Adrenal gland (tissue), 12 donors: ENCODE data around the gene UGT2A3. TPM values are rescaled to one million over a fixed set of nuclear protein-coding genes. Genes with fewer than 3 reads are reported as not detected.

Experiments
- DNase-seq, 7 donors: peaks; one replicate each; pipeline ENCODE4 v3.0.0-alpha.2; 2019 to 2020
- H3K27ac ChIP-seq, 5 donors: fragments of 200-600 bp; sonication (generic) in 4 of 5; 1 replicate in 3 of 5; 2 replicates in 2 of 5; pipeline versions ENCODE4 v1.5.1 to v1.8.0; 2016 to 2020; ENCODE audit warnings: mild to moderate bottlenecking in 1 of 5
- H3K27me3 ChIP-seq: fragments of 200-600 bp; 2 replicates; pipeline ENCODE4 v1.8.0; 2021
- H3K36me3 ChIP-seq, 2 donors: fragments of 200-600 bp; replicated peaks in 1 of 2; 1 replicate in 1 of 2; 2 replicates in 1 of 2; pipeline versions ENCODE4 v1.5.1 to v1.8.0; 2018 to 2022
- H3K4me1 ChIP-seq, 2 donors: fragments of 200-600 bp; replicated peaks in 1 of 2; 1 replicate in 1 of 2; 2 replicates in 1 of 2; pipeline versions ENCODE4 v1.5.1 to v1.8.0; 2018 to 2021
- H3K4me3 ChIP-seq, 4 donors: fragments of 200-600 bp; sonication (generic) in 3 of 4; one replicate each; pipeline ENCODE4 v1.5.1; 2016 to 2018
- H3K9me3 ChIP-seq, 3 donors: fragments of 200-600 bp; sonication (generic) in 1 of 3; replicated peaks in 1 of 3; 1 replicate in 2 of 3; 2 replicates in 1 of 3; pipeline versions ENCODE4 v1.5.1 to v1.8.0; 2016 to 2021
- CTCF ChIP-seq, 6 experiments: fragments of 450-650 bp in 4 of 6; fragments of 200-600 bp in 2 of 6; sonication (generic) in 1 of 6; IDR thresholded peaks; 1 replicate in 5 of 6; 2 replicates in 1 of 6; pipeline versions ENCODE4 v1.5.1 to v1.8.0; 2016 to 2021; ENCODE audit warnings: antibody characterized with exemption in 6 of 6, mild to moderate bottlenecking in 2 of 6, moderate library complexity in 1 of 6
- POLR2A ChIP-seq, 2 donors: fragments of 450-650 bp; IDR thresholded peaks; one replicate each; pipeline ENCODE4 v1.6.1; 2017; ENCODE audit warnings: antibody characterized with exemption in 2 of 2, mild to moderate bottlenecking in 2 of 2, moderate library complexity in 1 of 2
- WGBS, 4 donors: extraction: QIAGEN DNeasy Blood & Tissue Kit in 2 of 4; methylation state at CpG; one replicate each; pipeline versions ENCODE4 v1.1.5 to v1.1.7; 2013 to 2017; 5-methylcytosine and 5-hydroxymethylcytosine counted together
- intact Hi-C, 2 donors: fragments of 100-400 bp; cut with DNase I; formaldehyde crosslinking; loops; one replicate each; pipeline versions ENCODE4 v1.14.1 to v1.15.0; 2022 to 2023
- polyA plus RNA-seq, 3 donors: library from polyadenylated mRNA; stranded (reverse); fragments of 200-250 nt in 2 of 3; fragments of 350-450 nt in 1 of 3; fragmentation: Illumina TruSeq in 1 of 3; extraction: RNeasy Lipid Tissue Mini Kit (QIAGEN cat#74804) in 1 of 3; gene quantifications; one replicate each; pipeline ENCODE4 v1.2.3, GENCODE V29; 2013 to 2014
- total RNA-seq, 9 donors: library from RNA; depleted of rRNA in 4 of 9; stranded (reverse); fragments of >200 nt in 4 of 9; fragments of 120-200 nt in 1 of 9; fragmentation: NEBNext Ultra II Directional in 1 of 9; extraction: Animal tissue kit (Norgen Biotek cat#: 25700) in 1 of 9; gene quantifications; one replicate each; pipeline versions ENCODE4 v1.1.0 to v1.2.4, GENCODE V29; 2013 to 2023
- donor health status: healthy with polysubstance abuse.
- donor health status: Bipolar disorder and iron deficiency.
- donor health status: DM: yes; HTN: yes; CAD: no.
- donor health status: DM: no; HTN: no; CAD: no.
- donor health status: DM: no; HTN: no; CAD: no.
- donor health status: DM: yes; HTN: yes; CAD: no.

The UGT2A3 gene
- total and polyA plus RNA-seq, 12 donors = 0.11 to 0.22 TPM; not detected in 10

- WGBS, 4 donors = 60 to 72% (median 61%) methylated on average over 3 of the region's 3 CpGs
- no peak for DNase-seq
- Histone ChIP-seq H3K36me3 (no peaks in the 10 kb centered on the region), H3K9me3 (no peaks in the 10 kb centered on the region), H3K4me3 (no peak overlapping the region), H3K27me3 (no peaks in the 10 kb centered on the region), H3K27ac (no peak overlapping the region), H3K4me1 (no peaks in the 10 kb centered on the region)
- TF ChIP-seq CTCF (IDR thresholded peaks at IDR 0.05) (no peak), POLR2A (IDR thresholded peaks at IDR 0.05) (no peak)
- intact Hi-C loops = no loop called here
Observed at GRCh38 chr4:68912807-68913206, 38.8 kb downstream of the UGT2A3 start.

DNA sequence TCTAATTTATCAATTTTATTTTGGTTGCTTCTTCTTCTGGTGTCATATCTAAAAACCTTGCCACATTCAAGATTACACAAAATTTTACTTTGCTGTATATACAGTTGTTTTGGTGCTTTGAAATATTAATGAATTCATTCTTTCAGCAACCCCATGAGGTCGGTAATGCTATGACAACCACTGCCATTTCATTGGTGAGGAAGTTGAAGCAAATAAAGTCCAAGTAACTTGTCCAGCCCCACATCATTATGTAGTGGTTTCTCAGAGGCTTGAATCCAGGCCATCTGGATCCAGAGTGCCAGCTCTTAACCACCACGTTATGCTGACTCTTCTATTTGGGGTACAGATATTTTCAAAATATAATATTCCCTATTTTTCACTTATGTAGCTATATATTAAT lies 42.2 kb downstream of the UGT2A3 start:
- TF ChIP-seq POLR2A (IDR thresholded peaks at IDR 0.05) = no peak
- no peak for TF ChIP-seq CTCF (IDR thresholded peaks at IDR 0.05)
- H3K36me3 ChIP-seq = no peaks in the 10 kb centered on the region
- DNase-seq = no peak
- intact Hi-C loops = no loop called here
- H3K4me1 ChIP-seq = no peaks in the 10 kb centered on the region
- no peaks in the 10 kb centered on the region for H3K9me3 ChIP-seq
- no peaks in the 10 kb centered on the region for H3K27me3 ChIP-seq
- H3K27ac ChIP-seq = no peak overlapping the region
- 75 to 82% (median 77%) methylated on average over 2 of the region's 2 CpGs for WGBS, 4 donors
- no peak overlapping the region for H3K4me3 ChIP-seq

GRCh38 chr4:68907788-68908700 lies 43.6 kb downstream of the UGT2A3 start:
- DNase-seq = no peak
- no peaks in the 10 kb centered on the region for H3K36me3 ChIP-seq
- H3K4me3 ChIP-seq = no peak overlapping the region
- H3K9me3 ChIP-seq = no peaks in the 10 kb centered on the region
- no peaks in the 10 kb centered on the region for H3K27me3 ChIP-seq
- no peaks in the 10 kb centered on the region for H3K4me1 ChIP-seq
- TF ChIP-seq CTCF (IDR thresholded peaks at IDR 0.05) = no peak
- no peak for TF ChIP-seq POLR2A (IDR thresholded peaks at IDR 0.05)
- intact Hi-C loops = no loop called here
- H3K27ac ChIP-seq = no peak overlapping the region
- WGBS, 4 donors = 68 to 76% (median 73%) methylated on average over 3 of the region's 3 CpGs

GRCh38 chr4:68907245-68907644 lies 44.4 kb downstream of the UGT2A3 start:
- 47 to 66% (median 60%) methylated on average over 3 of the region's 3 CpGs for WGBS, 4 donors
- intact Hi-C loops = no loop called here
- no peaks in the 10 kb centered on the region for H3K9me3 ChIP-seq
- DNase-seq = no peak
- TF ChIP-seq POLR2A (IDR thresholded peaks at IDR 0.05) (no peak), CTCF (IDR thresholded peaks at IDR 0.05) (no peak)
- H3K4me3 ChIP-seq = no peak overlapping the region
- no peaks in the 10 kb centered on the region for H3K4me1 ChIP-seq
- no peaks in the 10 kb centered on the region for H3K36me3 ChIP-seq
- H3K27ac ChIP-seq = no peak overlapping the region
- no peaks in the 10 kb centered on the region for H3K27me3 ChIP-seq
